A549 treated with Hydrocortisone at 1 μM for 4 hours (cell line): ENCODE results near the gene SEMA4D. TPM values are rescaled to one million over a fixed set of nuclear protein-coding genes. Genes with fewer than 3 reads are reported as not detected.

ENCODE experiments used
- total RNA-seq: library from RNA; stranded (reverse); fragments of 200-300 nt; extraction: Qiagen RNA extraction; gene quantifications from 5 replicates; pipeline ENCODE4 v1.2.3, GENCODE V29; 2022

SEMA4D gene, protein sequence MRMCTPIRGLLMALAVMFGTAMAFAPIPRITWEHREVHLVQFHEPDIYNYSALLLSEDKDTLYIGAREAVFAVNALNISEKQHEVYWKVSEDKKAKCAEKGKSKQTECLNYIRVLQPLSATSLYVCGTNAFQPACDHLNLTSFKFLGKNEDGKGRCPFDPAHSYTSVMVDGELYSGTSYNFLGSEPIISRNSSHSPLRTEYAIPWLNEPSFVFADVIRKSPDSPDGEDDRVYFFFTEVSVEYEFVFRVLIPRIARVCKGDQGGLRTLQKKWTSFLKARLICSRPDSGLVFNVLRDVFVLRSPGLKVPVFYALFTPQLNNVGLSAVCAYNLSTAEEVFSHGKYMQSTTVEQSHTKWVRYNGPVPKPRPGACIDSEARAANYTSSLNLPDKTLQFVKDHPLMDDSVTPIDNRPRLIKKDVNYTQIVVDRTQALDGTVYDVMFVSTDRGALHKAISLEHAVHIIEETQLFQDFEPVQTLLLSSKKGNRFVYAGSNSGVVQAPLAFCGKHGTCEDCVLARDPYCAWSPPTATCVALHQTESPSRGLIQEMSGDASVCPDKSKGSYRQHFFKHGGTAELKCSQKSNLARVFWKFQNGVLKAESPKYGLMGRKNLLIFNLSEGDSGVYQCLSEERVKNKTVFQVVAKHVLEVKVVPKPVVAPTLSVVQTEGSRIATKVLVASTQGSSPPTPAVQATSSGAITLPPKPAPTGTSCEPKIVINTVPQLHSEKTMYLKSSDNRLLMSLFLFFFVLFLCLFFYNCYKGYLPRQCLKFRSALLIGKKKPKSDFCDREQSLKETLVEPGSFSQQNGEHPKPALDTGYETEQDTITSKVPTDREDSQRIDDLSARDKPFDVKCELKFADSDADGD
- total RNA-seq = 3.9 to 5.4 TPM (median 5.0 TPM) in 5 replicates

DNA sequence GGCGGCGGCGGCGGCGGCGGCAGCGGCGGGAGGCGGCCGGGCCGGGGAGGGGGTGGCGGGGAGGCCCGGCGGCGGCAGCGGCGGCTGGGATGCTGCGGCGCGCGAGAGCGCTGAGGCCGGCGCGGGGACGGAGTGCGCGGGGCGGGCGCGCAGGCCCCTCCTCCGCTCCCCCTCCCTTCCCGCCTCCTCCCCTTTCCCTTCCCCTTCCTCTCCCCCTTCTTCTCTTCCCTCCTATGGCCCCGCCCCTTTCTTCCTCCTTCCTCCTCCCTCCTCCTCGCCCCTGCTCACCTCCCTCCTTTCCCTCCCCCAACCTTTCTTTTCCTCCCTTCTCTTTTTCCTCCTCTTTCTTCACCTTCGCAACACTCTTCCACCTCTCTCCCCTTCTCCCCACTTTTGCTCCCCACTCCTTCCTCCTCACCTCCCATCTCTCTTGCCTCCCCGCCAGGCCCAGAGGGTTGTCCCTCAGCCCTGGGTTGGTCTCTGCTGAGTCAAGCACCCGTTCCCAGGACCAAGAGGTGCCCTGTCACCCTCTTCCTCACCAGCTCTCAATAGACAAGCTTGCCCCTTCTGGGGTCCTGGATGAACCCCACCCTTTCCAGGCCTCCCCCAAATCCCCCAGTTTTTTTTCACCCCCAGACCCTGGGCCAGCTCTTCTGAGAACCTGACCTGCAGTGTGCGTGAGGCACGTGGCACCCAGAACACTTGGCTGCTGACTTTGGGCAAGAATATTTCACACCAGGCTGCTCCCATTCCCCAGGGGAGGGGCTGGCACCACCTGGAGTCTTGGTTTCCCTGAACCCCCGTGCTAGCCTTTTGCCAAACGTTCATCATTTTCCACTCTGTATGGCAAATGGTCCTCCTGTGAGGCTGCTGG, at the start of gene SEMA4D:
Gene SEMA4D (minus strand): TSS at position 136 of the 874 bp plus-strand sequence. CDS start 92,657 bp downstream, outside the sequence.

DNA sequence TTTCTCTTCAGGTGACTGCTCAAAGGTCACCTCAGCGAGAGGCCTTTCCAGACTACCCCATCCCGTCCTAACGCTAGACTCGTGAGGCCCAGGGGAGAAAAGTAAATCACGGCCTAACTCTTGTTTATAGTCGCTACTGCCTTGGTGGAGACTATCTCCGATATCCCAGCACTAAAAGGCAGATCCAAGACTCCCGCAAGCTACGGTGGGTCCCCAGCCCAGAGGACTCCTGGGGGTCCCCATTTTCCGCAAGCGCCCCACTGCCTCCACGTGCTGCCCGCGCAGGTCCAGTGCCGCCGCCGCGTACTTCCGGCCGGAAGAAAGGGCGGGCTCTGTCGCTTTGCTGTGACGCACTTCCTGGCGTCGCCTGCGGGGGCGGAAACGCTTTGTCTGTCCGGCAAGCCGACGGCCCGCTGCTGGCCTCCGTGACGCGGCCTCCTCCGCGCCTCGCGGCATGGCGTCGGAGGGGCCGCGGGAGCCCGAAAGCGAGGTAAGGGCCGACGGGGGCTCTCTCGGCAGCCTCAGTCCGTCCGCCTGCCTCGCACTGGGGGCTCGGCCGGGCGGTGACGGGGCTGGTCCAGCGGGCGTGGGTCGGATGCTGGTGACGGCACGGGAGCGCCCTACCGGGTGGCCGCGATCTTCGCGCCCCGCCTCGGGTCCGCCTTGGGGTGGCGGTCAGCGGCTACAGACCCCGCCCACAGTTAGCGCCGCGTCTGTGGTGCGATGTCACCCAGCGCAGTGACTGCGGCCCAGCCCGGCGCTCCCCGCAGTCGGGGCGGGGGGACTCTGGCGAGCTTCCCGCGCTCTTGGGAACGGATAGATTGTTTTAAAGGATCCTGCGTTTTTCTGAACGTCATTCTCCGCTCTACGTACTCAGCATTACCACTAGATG, 179.5 kb downstream of the SEMA4D start, which contains the start of gene SECISBP2:
Gene SECISBP2 (plus strand): TSS at position 378 of the 892 bp plus-strand sequence. CDS start 77 bp downstream, at position 455.

Other genes with a start within 250 kb of the SEMA4D start
- 354 to 396 TPM (median 389 TPM) in 5 replicates for gene CKS2, start 186.9 kb downstream of the SEMA4D start, total RNA-seq
- gene SECISBP2, start 179.6 kb downstream of the SEMA4D start, total RNA-seq = 16.1 to 22.0 TPM (median 19.4 TPM) in 5 replicates
- gene GADD45G, start 106.9 kb upstream of the SEMA4D start, total RNA-seq = 0.21 to 0.69 TPM (median 0.52 TPM) in 5 replicates